Stomach (tissue), 4 donors: ENCODE measurements around the gene FAM120B.

Source experiments
- CTCF ChIP-seq, 7 experiments: fragments of 450-650 bp in 4 of 7; fragments of 200-600 bp in 3 of 7; sonication (generic) in 3 of 7; IDR thresholded peaks; one replicate each; pipeline ENCODE4 v1.5.1; 2016 to 2019; ENCODE audit warnings: antibody characterized with exemption in 7 of 7, control low read depth in 2 of 7, mild to moderate bottlenecking in 1 of 7
- POLR2AphosphoS5 ChIP-seq, 3 donors: sonication (generic); formaldehyde crosslinking; IDR thresholded peaks; one replicate each; pipeline ENCODE4 v1.6.1; 2016; ENCODE audit warnings: antibody characterized with exemption in 3 of 3

GRCh38 chr6:170317718-170318117 is 11.2 kb downstream of the FAM120B start:
- TF ChIP-seq CTCF (IDR thresholded peaks at IDR 0.05) (no peak), POLR2AphosphoS5 (IDR thresholded peaks at IDR 0.05) (peak in 1 of 3 donors; percentile 17)
